Natural killer cell treated with Interleukin-12 subunit alpha and Interleukin-12 subunit beta and Interleukin-15 and Interleukin-18, amount 100 ng/mL, for 72 hours (primary cell): ENCODE measurements around the gene FOXK2. TPM values are rescaled to one million over a fixed set of nuclear protein-coding genes. Genes with fewer than 3 reads are reported as not detected.

ENCODE experiments used
- ATAC-seq, 2 donors: fragments of 150-1000 bp; cut with Tn5 transposase in 1 of 2; sonication (Bioruptor Pico), chemical (Tn5 transposase) in 1 of 2; 2 replicates each; pipeline ENCODE4 v1.10.0; 2021
- DNase-seq: peaks from one replicate; pipeline ENCODE4 v3.0.0; 2022; ENCODE audit warnings: low spot score
- H3K27ac Mint-ChIP-seq, 2 donors: 1 replicate in 1 of 2; 2 replicates in 1 of 2; pipeline ENCODE4 v1.8.0; 2022; ENCODE audit warnings: mixed read lengths in 2 of 2, mild to moderate bottlenecking in 1 of 2, moderate library complexity in 1 of 2
- H3K27me3 Mint-ChIP-seq, 2 donors: 1 replicate in 1 of 2; 2 replicates in 1 of 2; pipeline ENCODE4 v1.8.0; 2022; ENCODE audit warnings: mixed read lengths in 2 of 2
- H3K36me3 Mint-ChIP-seq: one replicate; pipeline ENCODE4 v1.8.0; 2022; ENCODE audit warnings: mixed read lengths
- H3K4me1 Mint-ChIP-seq, 2 donors: 1 replicate in 1 of 2; 2 replicates in 1 of 2; pipeline ENCODE4 v1.8.0; 2022; ENCODE audit warnings: low read depth in 2 of 2, mixed read lengths in 2 of 2, mild to moderate bottlenecking in 1 of 2
- H3K4me3 Mint-ChIP-seq: one replicate; pipeline ENCODE4 v1.8.0; 2022; ENCODE audit warnings: mixed read lengths
- H3K9me3 Mint-ChIP-seq: 2 replicates; pipeline ENCODE4 v1.8.0; 2022; ENCODE audit warnings: mixed read lengths
- total RNA-seq, 2 donors: library from RNA; stranded (reverse); gene quantifications; one replicate each; pipeline ENCODE4 v1.2.3, GENCODE V29; 2022

FOXK2 gene
- total RNA-seq, 2 donors from 2014 or later = 60.9 to 108 TPM

- peaks cover 24 to 25% of the 10 kb centered on the region in 2 donors for H3K4me1 Mint-ChIP-seq
These were observed 113.8 kb downstream of the FOXK2 start for GRCh38 chr17:82633343-82633742.

GRCh38 chr17:82636626-82637598 is 117.4 kb downstream of the FOXK2 start:
- Mint-ChIP-seq H3K4me3 (no peak overlapping the region), H3K9me3 (no peaks in the 10 kb centered on the region), H3K4me1 (peaks cover 27 to 34% of the 10 kb centered on the region in 2 donors), H3K36me3 (peaks cover 16% of the 10 kb centered on the region), H3K27me3 (no peaks in the 10 kb centered on the region), H3K27ac (no peak overlapping the region)
- DNase-seq (no peak), ATAC-seq (no peak)

More at GRCh38 chr17:82633343-82633742, 113.8 kb downstream of the FOXK2 start:
- Mint-ChIP-seq H3K9me3 (no peaks in the 10 kb centered on the region), H3K27ac (no peak overlapping the region), H3K36me3 (peaks cover 22% of the 10 kb centered on the region), H3K4me3 (no peak overlapping the region), H3K27me3 (no peaks in the 10 kb centered on the region)
- DNase-seq (no peak), ATAC-seq (peak in 1 of 2 donors; percentile 79)

GRCh38 chr17:82638183-82638773 is 118.7 kb downstream of the FOXK2 start:
- no peak for ATAC-seq
- no peak overlapping the region for H3K4me3 Mint-ChIP-seq
- DNase-seq = no peak
- no peak overlapping the region for H3K27ac Mint-ChIP-seq
- no peaks in the 10 kb centered on the region for H3K27me3 Mint-ChIP-seq
- H3K9me3 Mint-ChIP-seq = no peaks in the 10 kb centered on the region
- peaks cover 22 to 38% of the 10 kb centered on the region in 2 donors for H3K4me1 Mint-ChIP-seq
- peaks cover 13% of the 10 kb centered on the region for H3K36me3 Mint-ChIP-seq

GRCh38 chr17:82639628-82640027 is 120.1 kb downstream of the FOXK2 start:
- no peaks in the 10 kb centered on the region for H3K9me3 Mint-ChIP-seq
- peaks cover 10% of the 10 kb centered on the region for H3K36me3 Mint-ChIP-seq
- no peak overlapping the region for H3K4me3 Mint-ChIP-seq
- DNase-seq = no peak
- no peaks in the 10 kb centered on the region for H3K27me3 Mint-ChIP-seq
- peaks cover 19 to 44% of the 10 kb centered on the region in 2 donors for H3K4me1 Mint-ChIP-seq
- H3K27ac Mint-ChIP-seq = no peak overlapping the region
- peak in 1 of 2 donors; percentile 56 for ATAC-seq

GRCh38 chr17:82640036-82640435 is 120.5 kb downstream of the FOXK2 start:
- H3K4me3 Mint-ChIP-seq = no peak overlapping the region
- no peak overlapping the region for H3K27ac Mint-ChIP-seq
- DNase-seq (no peak), ATAC-seq (no peak)
- peaks cover 19 to 42% of the 10 kb centered on the region in 2 donors for H3K4me1 Mint-ChIP-seq
- H3K36me3 Mint-ChIP-seq = peaks cover 10% of the 10 kb centered on the region
- no peaks in the 10 kb centered on the region for H3K27me3 Mint-ChIP-seq
- H3K9me3 Mint-ChIP-seq = no peaks in the 10 kb centered on the region

GRCh38 chr17:82642022-82642421 is 122.5 kb downstream of the FOXK2 start:
- Mint-ChIP-seq H3K27ac (no peak overlapping the region), H3K9me3 (no peaks in the 10 kb centered on the region), H3K4me1 (peaks cover 32 to 50% of the 10 kb centered on the region in 2 donors), H3K4me3 (no peak overlapping the region), H3K36me3 (peaks cover 5% of the 10 kb centered on the region), H3K27me3 (no peaks in the 10 kb centered on the region)
- DNase-seq (peak; percentile 41), ATAC-seq (no peak)

GRCh38 chr17:82644148-82644547 is 124.6 kb downstream of the FOXK2 start:
- Mint-ChIP-seq H3K27me3 (no peaks in the 10 kb centered on the region), H3K9me3 (no peaks in the 10 kb centered on the region), H3K36me3 (no peaks in the 10 kb centered on the region), H3K4me3 (no peak overlapping the region), H3K4me1 (peaks cover 23 to 44% of the 10 kb centered on the region in 2 donors), H3K27ac (no peak overlapping the region)
- ATAC-seq (no peak), DNase-seq (peak; percentile 44)

GRCh38 chr17:82645516-82645915 is 126.0 kb downstream of the FOXK2 start:
- ATAC-seq = no peak
- H3K27me3 Mint-ChIP-seq = no peaks in the 10 kb centered on the region
- peak overlapping the region; percentile 37 to 82 for H3K27ac Mint-ChIP-seq
- peak overlapping the region; percentile 81 for H3K4me3 Mint-ChIP-seq
- H3K9me3 Mint-ChIP-seq = no peaks in the 10 kb centered on the region
- no peaks in the 10 kb centered on the region for H3K36me3 Mint-ChIP-seq
- peak; percentile 16 for DNase-seq
- H3K4me1 Mint-ChIP-seq = peaks cover 23 to 36% of the 10 kb centered on the region in 2 donors

- ATAC-seq (peak; percentile 36 to 50), DNase-seq (peak; percentile 77)
- Mint-ChIP-seq H3K27ac (peak overlapping the region; percentile 74 to 82), H3K9me3 (no peaks in the 10 kb centered on the region), H3K4me1 (peaks cover 23 to 30% of the 10 kb centered on the region in 2 donors), H3K36me3 (no peaks in the 10 kb centered on the region), H3K4me3 (peak overlapping the region; percentile 81), H3K27me3 (no peaks in the 10 kb centered on the region)
These were observed 128.1 kb downstream of the FOXK2 start for GRCh38 chr17:82647593-82648164.

GRCh38 chr17:82648165-82648668 is 128.7 kb downstream of the FOXK2 start, which contains the start of gene WDR45B:
Gene WDR45B (minus strand): TSS chr17:82648444. CDS start chr17:82648340, 104 bp downstream.
- H3K36me3 Mint-ChIP-seq = no peaks in the 10 kb centered on the region
- peak; percentile 97 to 98 for ATAC-seq
- H3K27ac Mint-ChIP-seq = peak within 1 kb of the TSS; percentile 74 to 82

GRCh38 chr17:82648742-82649331 is 129.3 kb downstream of the FOXK2 start:
- peak overlapping the region; percentile 65 for H3K4me3 Mint-ChIP-seq
- H3K9me3 Mint-ChIP-seq = no peaks in the 10 kb centered on the region
- ATAC-seq (peak; percentile 14 to 34), DNase-seq (peak; percentile 67)
- no peaks in the 10 kb centered on the region for H3K27me3 Mint-ChIP-seq
- peaks cover 23 to 25% of the 10 kb centered on the region in 2 donors for H3K4me1 Mint-ChIP-seq
- peak overlapping the region; percentile 62 to 64 for H3K27ac Mint-ChIP-seq
- no peaks in the 10 kb centered on the region for H3K36me3 Mint-ChIP-seq

More at GRCh38 chr17:82648165-82648668, 128.7 kb downstream of the FOXK2 start, which contains the start of gene WDR45B:
- DNase-seq = peak; percentile 95
- Mint-ChIP-seq H3K4me3 (peak within 1 kb of the TSS; percentile 81), H3K9me3 (no peaks in the 10 kb centered on the region), H3K4me1 (peaks cover 23 to 27% of the 10 kb centered on the region in 2 donors), H3K27me3 (no peaks in the 10 kb centered on the region)

GRCh38 chr17:82649501-82650261 is 130.1 kb downstream of the FOXK2 start:
- H3K4me1 Mint-ChIP-seq = peaks cover 17 to 23% of the 10 kb centered on the region in 2 donors
- peak overlapping the region; percentile 62 to 64 for H3K27ac Mint-ChIP-seq
- no peaks in the 10 kb centered on the region for H3K9me3 Mint-ChIP-seq
- no peaks in the 10 kb centered on the region for H3K27me3 Mint-ChIP-seq
- H3K4me3 Mint-ChIP-seq = peak overlapping the region; percentile 65
- ATAC-seq (no peak), DNase-seq (no peak)
- no peaks in the 10 kb centered on the region for H3K36me3 Mint-ChIP-seq
